ENCODE results near the gene SEMA4B. TPM values are rescaled to one million over a fixed set of nuclear protein-coding genes. Genes with fewer than 3 reads are reported as not detected.
A peak's percentile ranks its signal among the peaks of the same experiment; 100 is the strongest.

SEMA4B gene
- total RNA-seq, 2 experiments from 2014 or later: 12.5 to 15.8 TPM

- ChIA-PET POLR2A (no interaction called here), CTCF (interaction anchor here (0.6 to 1.6 kb wide), 11 partner anchors 11 to 80 kb away, joined by 3 to 6 read pairs (median 4); no protein-coding TSS in a partner anchor)
- no peaks in the 10 kb centered on the region for H3K9me3 Mint-ChIP-seq (ENCODE audit: low read depth)
- ATAC-seq: peak; percentile 82
- H3K36me3 Mint-ChIP-seq (ENCODE audit: low read depth): peaks cover 3% of the 10 kb centered on the region
- intact Hi-C loops (cut with DNase I, micrococcal nuclease): loop anchor here in 1 of 2 experiments (1.0 kb wide), 2 partner anchors 67 to 76 kb away; no protein-coding TSS in a partner anchor
- no peak overlapping the region for H3K4me3 Mint-ChIP-seq
- H3K27ac Mint-ChIP-seq: no peak overlapping the region
- H3K4me1 Mint-ChIP-seq: peaks cover 2% of the 10 kb centered on the region
- peak; percentile 76 for DNase-seq
- H3K27me3 Mint-ChIP-seq: no peaks in the 10 kb centered on the region
Observed at GRCh38 chr15:90219421-90220141, 18.5 kb downstream of the SEMA4B start.

GRCh38 chr15:90221246-90221900 lies 20.2 kb downstream of the SEMA4B start:
- Mint-ChIP-seq H3K4me1 (no peaks in the 10 kb centered on the region), H3K27ac (no peak overlapping the region), H3K36me3 (ENCODE audit: low read depth) (peaks cover 4% of the 10 kb centered on the region), H3K27me3 (no peaks in the 10 kb centered on the region), H3K4me3 (no peak overlapping the region), H3K9me3 (ENCODE audit: low read depth) (no peaks in the 10 kb centered on the region)
- intact Hi-C loops (cut with DNase I, micrococcal nuclease): no loop called here
- DNase-seq: peak; percentile 63
- ChIA-PET CTCF (interaction anchor here (0.6 to 2.2 kb wide), 14 partner anchors 10 to 567 kb away, joined by 3 to 11 read pairs (median 4); partner anchors contain the start of genes CIB1, GDPGP1 and SEMA4B), POLR2A (interaction anchor here (0.7 kb wide), 2 partner anchors 11 to 42 kb away, joined by 3 read pairs; no protein-coding TSS in a partner anchor)
- peak; percentile 60 for ATAC-seq

GRCh38 chr15:90222547-90222946 lies 21.4 kb downstream of the SEMA4B start:
- no peak overlapping the region for H3K4me3 Mint-ChIP-seq
- no peak overlapping the region for H3K27ac Mint-ChIP-seq
- ATAC-seq: no peak
- no peaks in the 10 kb centered on the region for H3K27me3 Mint-ChIP-seq
- intact Hi-C loops (cut with DNase I, micrococcal nuclease): no loop called here
- no peak for DNase-seq
- ChIA-PET POLR2A (no interaction called here), CTCF (interaction anchor here (1.7 to 2.2 kb wide), 2 partner anchors 9 to 20 kb away, joined by 9 to 11 read pairs; no protein-coding TSS in a partner anchor)
- no peaks in the 10 kb centered on the region for H3K4me1 Mint-ChIP-seq
- no peaks in the 10 kb centered on the region for H3K9me3 Mint-ChIP-seq (ENCODE audit: low read depth)
- peaks cover 4% of the 10 kb centered on the region for H3K36me3 Mint-ChIP-seq (ENCODE audit: low read depth)

GRCh38 chr15:90223441-90224165 lies 22.5 kb downstream of the SEMA4B start:
- H3K4me3 Mint-ChIP-seq: no peak overlapping the region
- H3K27ac Mint-ChIP-seq: no peak overlapping the region
- H3K9me3 Mint-ChIP-seq (ENCODE audit: low read depth): no peaks in the 10 kb centered on the region
- ChIA-PET CTCF (interaction anchor here (0.6 kb wide), 1 partner anchor 20 kb away, joined by 4 read pairs; no protein-coding TSS in a partner anchor), POLR2A (no interaction called here)
- DNase-seq (no peak), ATAC-seq (no peak)
- intact Hi-C loops (cut with DNase I, micrococcal nuclease): no loop called here
- peaks cover 7% of the 10 kb centered on the region for H3K36me3 Mint-ChIP-seq (ENCODE audit: low read depth)
- H3K27me3 Mint-ChIP-seq: no peaks in the 10 kb centered on the region
- no peaks in the 10 kb centered on the region for H3K4me1 Mint-ChIP-seq

GRCh38 chr15:90225047-90225446 lies 23.9 kb downstream of the SEMA4B start:
- H3K27me3 Mint-ChIP-seq: no peaks in the 10 kb centered on the region
- peaks cover 20% of the 10 kb centered on the region for H3K36me3 Mint-ChIP-seq (ENCODE audit: low read depth)
- intact Hi-C loops (cut with DNase I, micrococcal nuclease): no loop called here
- H3K9me3 Mint-ChIP-seq (ENCODE audit: low read depth): no peaks in the 10 kb centered on the region
- CTCF ChIA-PET: interaction anchor here (1.4 kb wide), 1 partner anchor 10 kb away, joined by 3 read pairs; no protein-coding TSS in a partner anchor
- no peak for DNase-seq
- no peak for ATAC-seq
- POLR2A ChIA-PET: no interaction called here
- peaks cover 11% of the 10 kb centered on the region for H3K4me1 Mint-ChIP-seq
- no peak overlapping the region for H3K4me3 Mint-ChIP-seq
- no peak overlapping the region for H3K27ac Mint-ChIP-seq

- H3K4me3 Mint-ChIP-seq: no peak overlapping the region
- intact Hi-C loops (cut with DNase I, micrococcal nuclease): no loop called here
- POLR2A ChIA-PET: no interaction called here
- no peak for DNase-seq
- peaks cover 16% of the 10 kb centered on the region for H3K4me1 Mint-ChIP-seq
- no peaks in the 10 kb centered on the region for H3K27me3 Mint-ChIP-seq
- peaks cover 24% of the 10 kb centered on the region for H3K36me3 Mint-ChIP-seq (ENCODE audit: low read depth)
- CTCF ChIA-PET: interaction anchor here (1.4 kb wide), 1 partner anchor 10 kb away, joined by 3 read pairs; no protein-coding TSS in a partner anchor
- no peak overlapping the region for H3K27ac Mint-ChIP-seq
- no peaks in the 10 kb centered on the region for H3K9me3 Mint-ChIP-seq (ENCODE audit: low read depth)
- no peak for ATAC-seq
Observed at GRCh38 chr15:90225504-90226234, 24.5 kb downstream of the SEMA4B start.

GRCh38 chr15:90227336-90227735 lies 26.2 kb downstream of the SEMA4B start:
- ChIA-PET POLR2A (interaction anchor here (0.6 kb wide), 1 partner anchor 106 kb away, joined by 4 read pairs; no protein-coding TSS in a partner anchor), CTCF (no interaction called here)
- ATAC-seq: no peak
- Mint-ChIP-seq H3K27ac (no peak overlapping the region), H3K27me3 (no peaks in the 10 kb centered on the region), H3K9me3 (ENCODE audit: low read depth) (no peaks in the 10 kb centered on the region), H3K4me1 (peaks cover 31% of the 10 kb centered on the region), H3K4me3 (no peak overlapping the region), H3K36me3 (ENCODE audit: low read depth) (peaks cover 36% of the 10 kb centered on the region)
- intact Hi-C loops (cut with DNase I, micrococcal nuclease): no loop called here
- no peak for DNase-seq

- no peaks in the 10 kb centered on the region for H3K27me3 Mint-ChIP-seq
- peaks cover 35% of the 10 kb centered on the region for H3K4me1 Mint-ChIP-seq
- H3K4me3 Mint-ChIP-seq: no peak overlapping the region
- intact Hi-C loops (cut with DNase I, micrococcal nuclease): no loop called here
- no peak for ATAC-seq
- POLR2A ChIA-PET: no interaction called here
- H3K9me3 Mint-ChIP-seq (ENCODE audit: low read depth): no peaks in the 10 kb centered on the region
- CTCF ChIA-PET: interaction anchor here (0.6 kb wide), 1 partner anchor 354 kb away, joined by 4 read pairs; no protein-coding TSS in a partner anchor
- DNase-seq: no peak
- no peak overlapping the region for H3K27ac Mint-ChIP-seq
- H3K36me3 Mint-ChIP-seq (ENCODE audit: low read depth): peaks cover 41% of the 10 kb centered on the region
Observed at GRCh38 chr15:90227816-90228772, 27.0 kb downstream of the SEMA4B start.

- no peak overlapping the region for H3K4me3 Mint-ChIP-seq
- ChIA-PET POLR2A (no interaction called here), CTCF (interaction anchor here (0.6 kb wide), 1 partner anchor 354 kb away, joined by 4 read pairs; no protein-coding TSS in a partner anchor)
- H3K27me3 Mint-ChIP-seq: no peaks in the 10 kb centered on the region
- peaks cover 35% of the 10 kb centered on the region for H3K4me1 Mint-ChIP-seq
- ATAC-seq: no peak
- H3K36me3 Mint-ChIP-seq (ENCODE audit: low read depth): peaks cover 41% of the 10 kb centered on the region
- peak overlapping the region; percentile 42 for H3K27ac Mint-ChIP-seq
- no peak for DNase-seq
- intact Hi-C loops (cut with DNase I, micrococcal nuclease): no loop called here
- H3K9me3 Mint-ChIP-seq (ENCODE audit: low read depth): no peaks in the 10 kb centered on the region
Observed at GRCh38 chr15:90228960-90229359, 27.8 kb downstream of the SEMA4B start.

GRCh38 chr15:90230071-90230494 lies 29.0 kb downstream of the SEMA4B start:
- H3K27me3 Mint-ChIP-seq: no peaks in the 10 kb centered on the region
- H3K36me3 Mint-ChIP-seq (ENCODE audit: low read depth): peaks cover 39% of the 10 kb centered on the region
- peak overlapping the region; percentile 99 for H3K4me3 Mint-ChIP-seq
- peaks cover 44% of the 10 kb centered on the region for H3K4me1 Mint-ChIP-seq
- CTCF ChIA-PET: interaction anchor here (1.6 to 2.1 kb wide), 2 partner anchors 8 to 11 kb away, joined by 5 to 11 read pairs; no protein-coding TSS in a partner anchor
- POLR2A ChIA-PET: no interaction called here
- H3K27ac Mint-ChIP-seq: peak overlapping the region; percentile 97
- intact Hi-C loops (cut with DNase I, micrococcal nuclease): loop anchor here (2.0 to 5.0 kb wide), 5 partner anchors 29 to 538 kb away; partner anchors contain the start of genes IDH2 (in 1 of the 2), PEX11A (in 1 of the 2), SEMA4B (in 1 of the 2) and WDR93 (in 1 of the 2)
- no peaks in the 10 kb centered on the region for H3K9me3 Mint-ChIP-seq (ENCODE audit: low read depth)
- ATAC-seq (no peak), DNase-seq (no peak)

Measured in activated CD4-positive, alpha-beta T cell treated with anti-CD3 and anti-CD28 coated beads for 36 hours (primary cell).